HepG2 (cell line): Measurements from ENCODE around the gene CENPP. TPM values are rescaled to one million over a fixed set of nuclear protein-coding genes. Genes with fewer than 3 reads are reported as not detected.
A peak's percentile ranks its signal among the peaks of the same experiment; 100 is the strongest.

Source experiments
- ATAC-seq: fragments of 200-7000 bp; cut with Tn5 transposase; 3 replicates; pipeline ENCODE4 v1.9.1; 2020; ENCODE audit warnings: mild to moderate bottlenecking, moderate library complexity
- BruUV-seq: library from RNA; stranded (reverse); fragments of 400-500 nt; replicated peaks from 2 replicates; lab custom pipeline; 2021; lab: Mats Ljungman, UMichigan
- CTCF ChIA-PET: fragments of 300-600 bp; formaldehyde crosslinking; extraction: SDS; loops from one replicate; lab custom pipeline; 2021; ENCODE audit warnings: low total read pairs, inconsistent platforms, low intra/inter-chr PET ratio; lab: Yijun Ruan, JAX
- POLR2A ChIA-PET: fragments of 350-600 bp; sonication (Branson Sonifier 250); formaldehyde crosslinking; loops from one replicate; lab custom pipeline; 2020; ENCODE audit warnings: antibody characterized with exemption, inconsistent platforms; lab: Yijun Ruan, JAX
- DNase-seq: peaks from one replicate; pipeline ENCODE4 v3.0.0-alpha.2; 2015; ENCODE audit warnings: low spot score
- FAIRE-seq: peaks from 3 replicates; lab custom pipeline; 2011; peaks lifted over from hg19 to GRCh38; lab: Jason Lieb, UNC
- H2AFZ ChIP-seq: one replicate; pipeline ENCODE4 v1.6.1; 2011; ENCODE audit warnings: low read length, inconsistent platforms
- H3K27ac ChIP-seq: fragments of 300-600 bp; 3 replicates; pipeline ENCODE4 v1.8.0; 2011; ENCODE audit warnings: mixed run types, mild to moderate bottlenecking, mixed read lengths, low read length, inconsistent platforms; ENCODE audit not compliant: insufficient read depth; ENCODE audit errors: extremely low read length
- H3K27me3 ChIP-seq, 2 experiments: fragments of 200-600 bp in 1 of 2; 2 replicates in 1 of 2; 3 replicates in 1 of 2; pipeline versions ENCODE4 v1.6.0 to v1.8.0; 2011; ENCODE audit warnings: low read length in 2 of 2, mild to moderate bottlenecking in 2 of 2, moderate library complexity in 2 of 2, inconsistent platforms in 1 of 2; ENCODE audit not compliant: insufficient read depth in 2 of 2, control insufficient read depth in 1 of 2
- H3K36me3 ChIP-seq, 2 experiments: fragments of 200-600 bp in 1 of 2; replicated peaks in 1 of 2; 2 replicates in 1 of 2; 3 replicates in 1 of 2; pipeline versions ENCODE4 v1.5.1 to v1.8.0; 2011; ENCODE audit warnings: low read length in 2 of 2, inconsistent platforms in 1 of 2; ENCODE audit not compliant: insufficient read depth in 2 of 2, control insufficient read depth in 1 of 2
- H3K4me1 ChIP-seq: 2 replicates; pipeline ENCODE4 v1.5.1; 2012; ENCODE audit warnings: low read length, inconsistent platforms; ENCODE audit not compliant: insufficient read depth
- H3K4me2 ChIP-seq: 2 replicates; pipeline ENCODE4 v1.6.0; 2011; ENCODE audit warnings: low read depth, low read length, inconsistent platforms
- H3K4me3 ChIP-seq, 3 experiments: fragments of 200-600 bp in 1 of 3; sonication (generic), shearing (Covaris generic) in 1 of 3; replicated peaks in 1 of 3; 2 replicates each; pipeline ENCODE4 v1.5.1; 2011 to 2016; ENCODE audit warnings: low read length in 3 of 3, inconsistent platforms in 2 of 3, low read depth in 2 of 3, mild to moderate bottlenecking in 2 of 3, control low read depth in 1 of 3, mixed read lengths in 1 of 3; ENCODE audit not compliant: insufficient read depth in 1 of 3
- H3K79me2 ChIP-seq: one replicate; pipeline ENCODE4 v1.6.1; 2011; ENCODE audit warnings: low read length, inconsistent platforms; ENCODE audit not compliant: insufficient read depth
- H3K9ac ChIP-seq: 2 replicates; pipeline ENCODE4 v1.6.0; 2011; ENCODE audit warnings: mild to moderate bottlenecking, low read depth, low read length, inconsistent platforms; ENCODE audit not compliant: insufficient read depth
- H3K9me3 ChIP-seq: 2 replicates; pipeline ENCODE4 v1.5.1; 2012; ENCODE audit warnings: mild to moderate bottlenecking, low read length
- H4K20me1 ChIP-seq: 2 replicates; pipeline ENCODE4 v1.6.0; 2011; ENCODE audit warnings: inconsistent platforms, mild to moderate bottlenecking, low read length, moderate library complexity; ENCODE audit not compliant: insufficient read depth
- CC2D1A ChIP-seq: sonication (generic); formaldehyde crosslinking; IDR thresholded peaks from 2 replicates; pipeline ENCODE4 v1.8.1; 2023; ENCODE audit warnings: mild to moderate bottlenecking, missing genetic modification reagents
- CHCHD3 ChIP-seq: sonication (generic); formaldehyde crosslinking; IDR thresholded peaks from 2 replicates; pipeline ENCODE4 v1.8.0; 2022; ENCODE audit warnings: mild to moderate bottlenecking, missing genetic modification reagents, moderate library complexity
- CREB1 ChIP-seq, 2 experiments: fragments of 450-650 bp in 1 of 2; IDR thresholded peaks; 2 replicates each; pipeline ENCODE4 v1.6.1; 2016 to 2017; ENCODE audit warnings: control low read depth in 1 of 2, mild to moderate bottlenecking in 1 of 2, missing compliant biosample characterization in 1 of 2, missing genetic modification characterization in 1 of 2
- CREM ChIP-seq, 2 experiments: sonication (generic) in 1 of 2; formaldehyde crosslinking in 1 of 2; IDR thresholded peaks; 2 replicates each; pipeline versions ENCODE4 v1.4.0 to v1.6.1; 2016 to 2020; ENCODE audit warnings: antibody characterized with exemption in 1 of 2, mild to moderate bottlenecking in 1 of 2, missing genetic modification reagents in 1 of 2
- KDM1A ChIP-seq: IDR thresholded peaks from 2 replicates; pipeline ENCODE4 v1.6.1; 2016; ENCODE audit warnings: missing compliant biosample characterization
- PAWR ChIP-seq: sonication (generic); formaldehyde crosslinking; IDR thresholded peaks from 2 replicates; pipeline ENCODE4 v1.4.0; 2020; ENCODE audit warnings: missing genetic modification reagents, mild to moderate bottlenecking, borderline replicate concordance
- SMYD3 ChIP-seq: sonication (generic); formaldehyde crosslinking; IDR thresholded peaks from 2 replicates; pipeline ENCODE4 v1.8.1; 2023; ENCODE audit warnings: mild to moderate bottlenecking, missing genetic modification reagents
- ZNF430 ChIP-seq: sonication (generic); formaldehyde crosslinking; IDR thresholded peaks from 2 replicates; pipeline ENCODE4 v1.9.0; 2021; ENCODE audit warnings: mild to moderate bottlenecking, missing genetic modification reagents
- ZNF431 ChIP-seq: sonication (generic); formaldehyde crosslinking; IDR thresholded peaks from 2 replicates; pipeline ENCODE4 v1.9.0; 2022; ENCODE audit warnings: missing genetic modification reagents, low read depth, mild to moderate bottlenecking, borderline replicate concordance
- WGBS: methylation state at CpG from one replicate; pipeline ENCODE4 v1.1.6; 2017; ENCODE audit warnings: low lambda C conversion rate; 5-methylcytosine and 5-hydroxymethylcytosine counted together
- in situ Hi-C: cut with HindIII; loops from 2 replicates; pipeline ENCODE4 v1.10.0; 2017; ENCODE audit warnings: low pct_unique_long_range_greater_than_20kb; ENCODE audit not compliant: extremely low pct_ligation_motif_present
- intact Hi-C: fragments of 100-400 bp; cut with micrococcal nuclease; formaldehyde crosslinking; loops from one replicate; pipeline ENCODE4 v1.10.0; 2022; ENCODE audit not compliant: unreplicated experiment
- polyA plus RNA-seq, 8 experiments: library from polyadenylated mRNA; depleted of rRNA in 3 of 8; stranded (reverse) in 7 of 8; unstranded in 1 of 8; fragments of >200 nt; fragmentation: Illumina TruSeq in 4 of 8; extraction: Trizol in 4 of 8; gene quantifications; 2 replicates each; pipeline versions ENCODE4 v1.2.1 to v1.2.3, GENCODE V29; 2011 to 2016; ENCODE audit warnings: low read depth in 4 of 8, missing spikeins in 1 of 8, mixed read lengths in 1 of 8; ENCODE audit not compliant: insufficient read depth in 1 of 8
- total RNA-seq, 5 experiments: library from RNA; depleted of rRNA; stranded (reverse); fragments of >200 nt; fragmentation: Illumina TruSeq; extraction: Trizol; gene quantifications; 2 replicates each; pipeline ENCODE4 v1.2.3, GENCODE V29; 2016; ENCODE audit warnings: low read depth in 1 of 5
- TF ChIP-seq, protein P1 (sequence below): sonication (generic); formaldehyde crosslinking; IDR thresholded peaks from 2 replicates; pipeline ENCODE4 v1.9.0; 2021; ENCODE audit warnings: missing genetic modification reagents, mild to moderate bottlenecking, borderline replicate concordance
- TF ChIP-seq, protein P2 (sequence below): sonication (generic); formaldehyde crosslinking; IDR thresholded peaks from 2 replicates; pipeline ENCODE4 v1.4.0; 2020; ENCODE audit warnings: missing genetic modification reagents

Gene CENPP
- total and polyA plus RNA-seq, 2 of the 13 experiments (the other 11 are each of a cell fraction or from before 2014, with no cell fraction given): 2.0 to 11.4 TPM

DNA sequence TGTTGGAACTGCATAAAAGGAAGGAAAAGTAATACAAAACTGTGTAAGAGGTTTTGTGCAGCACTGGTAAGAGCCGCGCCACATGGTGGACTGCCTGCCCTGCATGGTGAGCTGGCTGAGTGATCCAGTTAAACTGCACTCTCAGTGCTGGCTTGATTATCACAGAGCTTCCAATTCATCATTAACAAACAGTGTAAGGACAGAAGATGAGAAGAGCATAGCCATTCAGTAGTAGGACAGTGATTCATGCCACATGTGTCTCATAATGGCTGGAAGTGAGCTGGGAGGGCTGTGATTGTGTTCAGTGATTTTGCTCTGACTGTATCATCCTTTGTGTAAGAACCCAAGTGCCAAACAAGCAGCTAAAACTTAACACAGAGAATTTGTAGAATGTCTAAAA, 142.5 kb downstream of the CENPP start:
- in situ Hi-C loops (no loop called here), intact Hi-C loops (no loop called here)
- H2AFZ ChIP-seq: no peak overlapping the region
- TF ChIP-seq, protein P1, sequence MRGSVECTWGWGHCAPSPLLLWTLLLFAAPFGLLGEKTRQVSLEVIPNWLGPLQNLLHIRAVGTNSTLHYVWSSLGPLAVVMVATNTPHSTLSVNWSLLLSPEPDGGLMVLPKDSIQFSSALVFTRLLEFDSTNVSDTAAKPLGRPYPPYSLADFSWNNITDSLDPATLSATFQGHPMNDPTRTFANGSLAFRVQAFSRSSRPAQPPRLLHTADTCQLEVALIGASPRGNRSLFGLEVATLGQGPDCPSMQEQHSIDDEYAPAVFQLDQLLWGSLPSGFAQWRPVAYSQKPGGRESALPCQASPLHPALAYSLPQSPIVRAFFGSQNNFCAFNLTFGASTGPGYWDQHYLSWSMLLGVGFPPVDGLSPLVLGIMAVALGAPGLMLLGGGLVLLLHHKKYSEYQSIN (CRISPR knock-in tag): no peak
- TF ChIP-seq CC2D1A (CRISPR knock-in tag): no peak
- no peak for TF ChIP-seq KDM1A
- TF ChIP-seq SMYD3 (CRISPR knock-in tag): no peak
- TF ChIP-seq, protein P2, sequence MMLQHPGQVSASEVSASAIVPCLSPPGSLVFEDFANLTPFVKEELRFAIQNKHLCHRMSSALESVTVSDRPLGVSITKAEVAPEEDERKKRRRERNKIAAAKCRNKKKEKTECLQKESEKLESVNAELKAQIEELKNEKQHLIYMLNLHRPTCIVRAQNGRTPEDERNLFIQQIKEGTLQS (CRISPR knock-in tag): no peak
- ATAC-seq (no peak), FAIRE-seq (no peak), DNase-seq (no peak)
- no peak overlapping the region for H3K27ac ChIP-seq
- no peaks in the 10 kb centered on the region for H3K4me1 ChIP-seq
- no peak overlapping the region for H3K4me2 ChIP-seq
- no peaks in the 10 kb centered on the region for H3K36me3 ChIP-seq
- ChIA-PET POLR2A (no interaction called here), CTCF (no interaction called here)
- 100% methylated on average over 2 of the region's 2 CpGs for WGBS
- H3K79me2 ChIP-seq: no peaks in the 10 kb centered on the region
- BruUV-seq: no TSS peak
- no peak overlapping the region for H3K9ac ChIP-seq
- no peaks in the 10 kb centered on the region for H4K20me1 ChIP-seq
- no peaks in the 10 kb centered on the region for H3K27me3 ChIP-seq
- H3K9me3 ChIP-seq: no peaks in the 10 kb centered on the region
- no peak overlapping the region for H3K4me3 ChIP-seq

DNA sequence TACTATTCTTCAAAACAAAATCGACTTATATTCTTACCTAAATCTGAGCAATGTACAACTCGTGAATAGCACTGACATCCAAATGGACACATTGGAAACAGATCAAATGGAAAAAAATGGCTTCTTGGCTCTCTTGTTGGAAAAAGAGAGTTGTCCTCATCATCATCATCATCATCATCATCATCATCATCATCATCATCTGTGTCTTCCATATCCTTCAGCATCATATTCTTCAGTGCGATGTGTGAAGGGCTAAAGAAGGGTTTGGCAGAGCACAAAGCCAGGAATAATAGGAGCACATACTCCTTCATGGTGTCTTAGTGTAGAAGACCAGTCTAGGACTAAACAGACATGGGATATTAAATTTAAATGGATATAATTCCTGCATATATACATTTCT, 148.8 kb downstream of the CENPP start:
- no peak for TF ChIP-seq PAWR (CRISPR knock-in tag)
- peak; percentile 85 for TF ChIP-seq CREB1 (IDR thresholded peaks at IDR 0.05)
- no peak for TF ChIP-seq CREB1 (CRISPR knock-in tag; IDR thresholded peaks at IDR 0.05)
- no peak for TF ChIP-seq CREM (IDR thresholded peaks at IDR 0.05)
- TF ChIP-seq CREM (CRISPR knock-in tag; IDR thresholded peaks at IDR 0.05): no peak
- no peak for TF ChIP-seq CHCHD3 (CRISPR knock-in tag)
- TF ChIP-seq ZNF430 (CRISPR knock-in tag): no peak
- TF ChIP-seq ZNF431 (CRISPR knock-in tag): no peak
- POLR2A ChIA-PET: no interaction called here
- no peak for DNase-seq
- no peak for FAIRE-seq
- 74% methylated on average over 3 of the region's 3 CpGs for WGBS
- H3K27ac ChIP-seq: no peak overlapping the region
- no peak overlapping the region for H3K4me2 ChIP-seq
- ATAC-seq: no peak
- H3K79me2 ChIP-seq: no peaks in the 10 kb centered on the region
- intact Hi-C loops (no loop called here), in situ Hi-C loops (no loop called here)
- no peak overlapping the region for H3K9ac ChIP-seq
- no peaks in the 10 kb centered on the region for H3K27me3 ChIP-seq
- H3K9me3 ChIP-seq: no peaks in the 10 kb centered on the region
- H3K4me3 ChIP-seq: no peak overlapping the region
- no peaks in the 10 kb centered on the region for H4K20me1 ChIP-seq
- no peak overlapping the region for H2AFZ ChIP-seq
- BruUV-seq: no TSS peak
- CTCF ChIA-PET: no interaction called here
- H3K36me3 ChIP-seq: no peaks in the 10 kb centered on the region
- no peaks in the 10 kb centered on the region for H3K4me1 ChIP-seq
